A549 (cell line): ENCODE measurements around the gene STAG2.

Source experiments
- BHLHE40 ChIP-seq: IDR thresholded peaks from 2 replicates; pipeline ENCODE4 v1.6.1; 2012; ENCODE audit warnings: low read depth, low read length, inconsistent platforms
- CEBPB ChIP-seq, 2 experiments: fragments of >200 bp in 1 of 2; sonication (Bioruptor Twin) in 1 of 2; formaldehyde crosslinking in 1 of 2; IDR thresholded peaks; 2 replicates each; pipeline ENCODE4 v1.6.1; 2012 to 2016
- ESRRA ChIP-seq: fragments of 150-350 bp; IDR thresholded peaks from 2 replicates; pipeline ENCODE4 v1.6.1; 2014; ENCODE audit warnings: mild to moderate bottlenecking, low read length, borderline replicate concordance
- JUNB ChIP-seq: fragments of >200 bp; sonication (Bioruptor Twin); formaldehyde crosslinking; IDR thresholded peaks from 2 replicates; pipeline ENCODE4 v1.6.1; 2016
- POLR2A ChIP-seq: IDR thresholded peaks from 2 replicates; pipeline ENCODE4 v1.6.1; 2012; ENCODE audit warnings: mild to moderate bottlenecking, low read length
- RFX5 ChIP-seq: fragments of 450-650 bp; IDR thresholded peaks from 2 replicates; pipeline ENCODE4 v1.7.1; 2014; ENCODE audit warnings: antibody characterized with exemption, mild to moderate bottlenecking, moderate library complexity
- ZFP36 ChIP-seq: fragments of 450-650 bp; IDR thresholded peaks from 2 replicates; pipeline ENCODE4 v1.6.1; 2014; ENCODE audit warnings: borderline replicate concordance; ENCODE audit not compliant: partially characterized antibody
- TF ChIP-seq, protein P1 (sequence below): fragments of >200 bp; sonication (Bioruptor Twin); formaldehyde crosslinking; IDR thresholded peaks from 3 replicates; pipeline ENCODE4 v1.5.1; 2016
- TF ChIP-seq, protein P2 (sequence below): IDR thresholded peaks from 2 replicates; pipeline ENCODE4 v1.6.1; 2012

DNA sequence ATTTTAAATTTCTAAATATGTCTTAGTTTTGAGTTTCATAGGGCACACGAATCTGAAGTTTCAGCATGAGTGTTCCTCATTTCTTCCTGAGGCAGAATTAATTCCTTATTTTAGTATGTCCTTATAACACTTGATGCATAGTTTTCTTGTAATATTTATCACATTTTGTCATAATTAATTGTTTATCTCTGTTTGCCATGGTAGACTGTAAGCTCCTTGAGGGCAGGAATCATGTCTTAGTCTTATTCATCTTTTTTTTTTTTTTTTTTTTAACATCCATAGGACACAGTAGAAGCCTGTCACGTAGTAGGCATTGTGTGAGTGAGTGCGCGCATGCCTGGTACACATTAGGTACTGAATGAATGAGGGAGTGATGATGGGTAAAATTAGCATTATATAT is 131.7 kb downstream of the STAG2 start:
- no peak for TF ChIP-seq JUNB
- TF ChIP-seq ESRRA, result no peak
- TF ChIP-seq RFX5, result no peak
- TF ChIP-seq BHLHE40, result no peak
- TF ChIP-seq, protein P1, sequence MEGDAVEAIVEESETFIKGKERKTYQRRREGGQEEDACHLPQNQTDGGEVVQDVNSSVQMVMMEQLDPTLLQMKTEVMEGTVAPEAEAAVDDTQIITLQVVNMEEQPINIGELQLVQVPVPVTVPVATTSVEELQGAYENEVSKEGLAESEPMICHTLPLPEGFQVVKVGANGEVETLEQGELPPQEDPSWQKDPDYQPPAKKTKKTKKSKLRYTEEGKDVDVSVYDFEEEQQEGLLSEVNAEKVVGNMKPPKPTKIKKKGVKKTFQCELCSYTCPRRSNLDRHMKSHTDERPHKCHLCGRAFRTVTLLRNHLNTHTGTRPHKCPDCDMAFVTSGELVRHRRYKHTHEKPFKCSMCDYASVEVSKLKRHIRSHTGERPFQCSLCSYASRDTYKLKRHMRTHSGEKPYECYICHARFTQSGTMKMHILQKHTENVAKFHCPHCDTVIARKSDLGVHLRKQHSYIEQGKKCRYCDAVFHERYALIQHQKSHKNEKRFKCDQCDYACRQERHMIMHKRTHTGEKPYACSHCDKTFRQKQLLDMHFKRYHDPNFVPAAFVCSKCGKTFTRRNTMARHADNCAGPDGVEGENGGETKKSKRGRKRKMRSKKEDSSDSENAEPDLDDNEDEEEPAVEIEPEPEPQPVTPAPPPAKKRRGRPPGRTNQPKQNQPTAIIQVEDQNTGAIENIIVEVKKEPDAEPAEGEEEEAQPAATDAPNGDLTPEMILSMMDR, result no peak
- TF ChIP-seq CEBPB (IDR thresholded peaks at IDR 0.05), result no peak
- TF ChIP-seq POLR2A, result no peak
- TF ChIP-seq ZFP36, result no peak
- TF ChIP-seq, protein P2, sequence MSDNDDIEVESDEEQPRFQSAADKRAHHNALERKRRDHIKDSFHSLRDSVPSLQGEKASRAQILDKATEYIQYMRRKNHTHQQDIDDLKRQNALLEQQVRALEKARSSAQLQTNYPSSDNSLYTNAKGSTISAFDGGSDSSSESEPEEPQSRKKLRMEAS, result no peak
